ENCODE results near the gene KCNE1. TPM values are rescaled to one million over a fixed set of nuclear protein-coding genes. Genes with fewer than 3 reads are reported as not detected.

Gene KCNE1
- total RNA-seq, 3 donors from 2014 or later (not counting 1 experiment from before 2014, with no cell fraction given): 0.52 to 3.3 (median 1.6) TPM

DNA sequence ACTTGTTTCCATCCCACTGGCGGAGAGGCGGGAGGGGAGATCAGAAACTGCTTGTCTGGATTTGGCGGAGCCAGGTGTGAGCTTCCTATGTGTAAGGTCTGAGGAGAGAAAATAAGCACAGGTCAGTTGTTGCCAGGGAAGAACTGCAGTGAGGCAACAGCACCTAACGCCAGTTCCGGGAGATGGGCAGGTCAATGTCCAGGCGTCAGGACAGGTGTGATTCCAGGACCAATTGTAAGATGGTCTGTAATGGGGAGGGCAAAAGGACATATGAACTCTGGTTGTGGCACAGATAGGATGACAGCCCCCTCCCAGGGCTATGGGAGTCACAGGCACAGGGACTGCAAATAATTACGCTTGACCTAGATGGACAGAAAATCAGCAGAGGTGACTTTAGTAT, 9.6 kb upstream of the KCNE1 start:
- H3K36me3 ChIP-seq (ENCODE audit: control insufficient read depth, insufficient read depth, low read length): no peaks in the 10 kb centered on the region
- H3K27me3 ChIP-seq (ENCODE audit: control insufficient read depth, insufficient read depth, low read length): no peaks in the 10 kb centered on the region
- no peaks in the 10 kb centered on the region for H3K27me3 Mint-ChIP-seq (ENCODE audit: low read depth in 2 of 2)
- H3K27ac ChIP-seq (ENCODE audit: low read length): no peak overlapping the region
- WGBS (ENCODE audit: insufficient coverage): 97% methylated on average over 7 of the region's 7 CpGs
- H3K4me3 ChIP-seq (ENCODE audit: low read length): no peak overlapping the region
- TF ChIP-seq, protein P1, sequence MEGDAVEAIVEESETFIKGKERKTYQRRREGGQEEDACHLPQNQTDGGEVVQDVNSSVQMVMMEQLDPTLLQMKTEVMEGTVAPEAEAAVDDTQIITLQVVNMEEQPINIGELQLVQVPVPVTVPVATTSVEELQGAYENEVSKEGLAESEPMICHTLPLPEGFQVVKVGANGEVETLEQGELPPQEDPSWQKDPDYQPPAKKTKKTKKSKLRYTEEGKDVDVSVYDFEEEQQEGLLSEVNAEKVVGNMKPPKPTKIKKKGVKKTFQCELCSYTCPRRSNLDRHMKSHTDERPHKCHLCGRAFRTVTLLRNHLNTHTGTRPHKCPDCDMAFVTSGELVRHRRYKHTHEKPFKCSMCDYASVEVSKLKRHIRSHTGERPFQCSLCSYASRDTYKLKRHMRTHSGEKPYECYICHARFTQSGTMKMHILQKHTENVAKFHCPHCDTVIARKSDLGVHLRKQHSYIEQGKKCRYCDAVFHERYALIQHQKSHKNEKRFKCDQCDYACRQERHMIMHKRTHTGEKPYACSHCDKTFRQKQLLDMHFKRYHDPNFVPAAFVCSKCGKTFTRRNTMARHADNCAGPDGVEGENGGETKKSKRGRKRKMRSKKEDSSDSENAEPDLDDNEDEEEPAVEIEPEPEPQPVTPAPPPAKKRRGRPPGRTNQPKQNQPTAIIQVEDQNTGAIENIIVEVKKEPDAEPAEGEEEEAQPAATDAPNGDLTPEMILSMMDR (IDR thresholded peaks at IDR 0.05): no peak
- intact Hi-C loops (cut with micrococcal nuclease): no loop called here
- peaks cover 15 to 21% of the 10 kb centered on the region in 2 donors for H3K4me1 Mint-ChIP-seq
- no peak overlapping the region for H3K4me3 Mint-ChIP-seq
- no peak overlapping the region for H3K27ac Mint-ChIP-seq
- H3K9me3 Mint-ChIP-seq: no peaks in the 10 kb centered on the region
- H3K4me1 ChIP-seq (ENCODE audit: control insufficient read depth, insufficient read depth, low read length): peaks cover 19% of the 10 kb centered on the region
- no peaks in the 10 kb centered on the region for H3K9me3 ChIP-seq (ENCODE audit: control insufficient read depth, insufficient read depth, low read length)
- DNase-seq (no peak), ATAC-seq (no peak)
- no peaks in the 10 kb centered on the region for H3K36me3 Mint-ChIP-seq

DNA sequence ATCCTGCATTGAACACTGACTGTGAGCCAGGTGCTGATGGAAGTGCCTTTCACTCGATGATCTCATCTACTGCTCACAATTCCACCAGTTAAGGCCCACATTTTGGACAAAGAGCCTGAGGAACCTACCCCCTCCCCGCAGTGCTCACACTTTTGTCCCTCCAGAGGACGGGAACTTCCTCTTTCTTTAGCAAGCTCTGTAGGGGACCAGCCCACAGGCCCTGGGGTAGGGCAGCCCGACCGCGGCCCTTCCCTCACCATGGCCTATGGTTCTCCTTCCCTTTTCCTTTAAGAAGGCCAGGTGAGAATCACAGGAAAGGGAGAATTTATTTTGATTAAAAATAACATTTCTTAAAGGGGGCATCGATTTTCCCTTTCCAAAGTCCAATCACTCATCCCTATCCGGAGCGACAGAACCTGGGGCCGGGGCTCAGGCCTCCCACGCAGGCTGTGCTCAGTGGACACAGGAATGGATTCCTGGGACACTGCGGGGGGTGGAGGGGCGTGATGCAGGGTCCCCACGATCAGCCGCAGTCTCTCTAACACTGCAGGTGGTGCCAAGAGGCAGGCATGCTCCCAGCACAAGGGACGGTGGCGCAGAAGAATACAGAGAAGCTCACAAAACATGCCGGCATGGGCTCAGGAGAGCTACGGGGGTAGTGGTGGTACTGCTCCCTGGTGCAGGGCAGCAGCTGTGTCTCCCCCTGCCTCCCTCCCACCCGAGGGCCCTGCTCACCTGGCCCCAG, 8.9 kb upstream of the KCNE1 start:
- no peaks in the 10 kb centered on the region for H3K27me3 Mint-ChIP-seq (ENCODE audit: low read depth in 2 of 2)
- TF ChIP-seq, protein P1 (IDR thresholded peaks at IDR 0.05): no peak
- WGBS (ENCODE audit: insufficient coverage): 86% methylated on average over 16 of the region's 20 CpGs
- H3K27ac ChIP-seq (ENCODE audit: low read length): no peak overlapping the region
- peaks cover 11 to 14% of the 10 kb centered on the region in 2 donors for H3K4me1 Mint-ChIP-seq
- peak in 1 of 3 donors; percentile 43 for ATAC-seq
- intact Hi-C loops (cut with micrococcal nuclease): no loop called here
- no peaks in the 10 kb centered on the region for H3K27me3 ChIP-seq (ENCODE audit: control insufficient read depth, insufficient read depth, low read length)
- no peaks in the 10 kb centered on the region for H3K9me3 ChIP-seq (ENCODE audit: control insufficient read depth, insufficient read depth, low read length)
- no peak overlapping the region for H3K27ac Mint-ChIP-seq
- H3K9me3 Mint-ChIP-seq: no peaks in the 10 kb centered on the region
- H3K4me1 ChIP-seq (ENCODE audit: control insufficient read depth, insufficient read depth, low read length): peaks cover 18% of the 10 kb centered on the region
- DNase-seq: no peak
- H3K4me3 Mint-ChIP-seq: no peak overlapping the region
- no peak overlapping the region for H3K4me3 ChIP-seq (ENCODE audit: low read length)
- H3K36me3 Mint-ChIP-seq: no peaks in the 10 kb centered on the region
- H3K36me3 ChIP-seq (ENCODE audit: control insufficient read depth, insufficient read depth, low read length): no peaks in the 10 kb centered on the region

DNA sequence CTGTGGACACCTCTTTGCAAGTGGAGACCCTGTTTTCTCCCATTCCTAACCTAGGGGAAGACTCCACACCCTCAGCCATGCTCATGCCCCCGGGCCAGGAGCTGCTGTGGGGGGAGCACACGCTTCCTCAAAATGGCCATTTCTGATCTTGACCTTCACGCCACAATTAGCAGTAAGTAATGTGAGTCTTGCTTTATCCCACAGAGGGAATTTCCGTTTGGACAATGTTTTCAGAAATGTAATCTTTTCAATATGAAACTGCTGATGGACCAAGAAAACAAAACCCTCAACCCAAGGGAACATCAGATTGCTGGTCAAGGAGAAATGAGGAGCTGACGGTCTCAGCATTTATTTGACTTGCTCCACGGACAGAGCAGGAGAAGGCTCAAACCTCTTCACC, 8.3 kb upstream of the KCNE1 start:
- H3K27ac Mint-ChIP-seq: no peak overlapping the region
- Histone ChIP-seq H3K9me3 (ENCODE audit: control insufficient read depth, insufficient read depth, low read length) (no peaks in the 10 kb centered on the region), H3K4me3 (ENCODE audit: low read length) (no peak overlapping the region), H3K36me3 (ENCODE audit: control insufficient read depth, insufficient read depth, low read length) (no peaks in the 10 kb centered on the region), H3K4me1 (ENCODE audit: control insufficient read depth, insufficient read depth, low read length) (peaks cover 18% of the 10 kb centered on the region), H3K27me3 (ENCODE audit: control insufficient read depth, insufficient read depth, low read length) (no peaks in the 10 kb centered on the region), H3K27ac (ENCODE audit: low read length) (no peak overlapping the region)
- intact Hi-C loops (cut with micrococcal nuclease): no loop called here
- ATAC-seq (no peak), DNase-seq (no peak)
- no peak overlapping the region for H3K4me3 Mint-ChIP-seq
- no peaks in the 10 kb centered on the region for H3K9me3 Mint-ChIP-seq
- H3K4me1 Mint-ChIP-seq: peaks cover 11 to 14% of the 10 kb centered on the region in 2 donors
- no peaks in the 10 kb centered on the region for H3K27me3 Mint-ChIP-seq (ENCODE audit: low read depth in 2 of 2)
- H3K36me3 Mint-ChIP-seq: no peaks in the 10 kb centered on the region
- TF ChIP-seq, protein P1 (IDR thresholded peaks at IDR 0.05): no peak
- WGBS (ENCODE audit: insufficient coverage): 97% methylated on average over 5 of the region's 6 CpGs

DNA sequence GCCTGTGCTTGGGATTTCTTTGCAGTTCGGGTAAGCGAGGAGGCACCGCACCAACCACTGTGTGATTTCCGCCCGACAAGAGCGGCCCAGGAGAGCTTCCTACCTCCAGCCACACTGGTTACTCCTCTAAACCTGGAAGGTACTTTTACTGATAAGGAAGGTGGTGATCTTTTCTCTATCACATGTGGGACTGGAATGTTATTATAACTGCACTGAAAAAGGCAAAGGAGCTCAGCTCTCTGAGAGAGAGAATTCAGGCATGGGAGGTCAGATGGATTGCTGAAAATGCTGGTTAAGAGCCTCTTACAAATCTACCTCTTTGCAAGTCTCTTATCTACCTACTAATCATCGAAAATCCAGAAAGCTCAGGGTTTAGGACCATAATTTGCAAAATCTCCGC, 7.7 kb upstream of the KCNE1 start:
- no peak for DNase-seq
- Histone ChIP-seq H3K4me3 (ENCODE audit: low read length) (no peak overlapping the region), H3K27ac (ENCODE audit: low read length) (no peak overlapping the region), H3K36me3 (ENCODE audit: control insufficient read depth, insufficient read depth, low read length) (no peaks in the 10 kb centered on the region), H3K4me1 (ENCODE audit: control insufficient read depth, insufficient read depth, low read length) (peaks cover 18% of the 10 kb centered on the region), H3K27me3 (ENCODE audit: control insufficient read depth, insufficient read depth, low read length) (no peaks in the 10 kb centered on the region), H3K9me3 (ENCODE audit: control insufficient read depth, insufficient read depth, low read length) (no peaks in the 10 kb centered on the region)
- Mint-ChIP-seq H3K27ac (no peak overlapping the region), H3K9me3 (no peaks in the 10 kb centered on the region), H3K27me3 (ENCODE audit: low read depth in 2 of 2) (no peaks in the 10 kb centered on the region), H3K36me3 (no peaks in the 10 kb centered on the region), H3K4me1 (peaks cover 11% of the 10 kb centered on the region in 2 donors), H3K4me3 (no peak overlapping the region)
- ATAC-seq: no peak
- WGBS (ENCODE audit: insufficient coverage): 84% methylated on average over 6 of the region's 8 CpGs
- intact Hi-C loops (cut with micrococcal nuclease): no loop called here
- TF ChIP-seq, protein P1 (IDR thresholded peaks at IDR 0.05): no peak

Data from natural killer cell (primary cell).